GM18520 (cell line): ENCODE measurements around the gene CTBP2.

Source experiments
- ATAC-seq: cut with Tn5 transposase; IDR thresholded peaks from one replicate; pipeline ENCODE4 v1.9.1; 2021; ENCODE audit not compliant: unreplicated experiment

The CTBP2 gene

DNA sequence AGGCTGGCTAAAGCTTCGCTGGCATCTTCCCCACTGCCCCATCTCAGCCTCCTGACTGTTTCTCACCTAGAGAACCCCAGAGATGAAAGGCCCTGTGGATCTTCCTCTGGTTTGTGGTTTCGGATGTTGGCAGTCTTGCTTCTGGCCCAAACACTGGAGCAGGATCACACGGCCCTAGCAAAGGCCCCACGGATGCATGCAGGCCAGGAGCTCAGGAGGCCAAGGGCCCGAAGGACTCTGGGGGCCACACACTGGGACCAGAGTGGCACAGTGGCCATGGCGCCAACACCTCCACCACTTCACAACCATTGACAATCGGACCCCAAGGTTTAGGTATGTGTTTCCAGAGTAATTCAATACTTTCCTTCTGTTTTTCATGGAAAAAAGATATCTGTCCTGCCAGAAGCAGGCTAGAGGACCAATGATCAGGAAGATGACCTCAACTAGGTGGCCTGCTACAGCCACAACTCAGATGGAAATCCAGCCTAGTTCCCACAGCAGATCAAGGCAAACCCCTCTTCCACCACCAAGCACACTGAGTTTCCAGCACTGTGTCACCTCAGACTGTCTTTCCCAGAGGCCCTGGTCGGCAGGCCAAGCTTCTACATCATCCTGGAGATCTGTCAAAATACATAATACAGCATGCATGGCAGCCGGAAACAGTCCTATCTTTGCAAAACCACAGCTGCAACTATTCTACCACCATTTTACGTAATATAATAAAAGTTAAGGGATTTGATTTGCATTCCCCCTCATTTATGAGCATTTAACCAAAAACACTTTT is 53.0 kb downstream of the CTBP2 start:
- no peak for ATAC-seq

DNA sequence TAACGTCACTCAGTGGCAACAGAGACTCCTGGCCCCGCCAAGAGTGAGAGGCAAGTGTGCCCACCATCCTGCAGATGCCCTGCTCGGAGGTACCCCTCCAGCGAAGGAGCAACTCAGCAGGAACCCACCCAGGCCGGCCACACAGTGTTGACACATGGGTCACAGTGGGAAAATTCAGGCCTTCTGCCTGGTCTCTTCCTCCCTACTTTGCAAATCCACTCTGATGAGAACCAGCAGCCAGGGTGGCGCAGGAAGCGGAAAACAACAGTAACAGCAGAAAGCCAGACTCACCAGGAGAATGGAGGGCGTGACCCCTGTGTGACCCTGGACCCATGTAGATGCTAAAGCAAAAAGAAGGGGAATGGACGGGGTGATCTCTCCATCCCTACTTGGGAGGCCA is 53.8 kb downstream of the CTBP2 start:
- no peak for ATAC-seq

DNA sequence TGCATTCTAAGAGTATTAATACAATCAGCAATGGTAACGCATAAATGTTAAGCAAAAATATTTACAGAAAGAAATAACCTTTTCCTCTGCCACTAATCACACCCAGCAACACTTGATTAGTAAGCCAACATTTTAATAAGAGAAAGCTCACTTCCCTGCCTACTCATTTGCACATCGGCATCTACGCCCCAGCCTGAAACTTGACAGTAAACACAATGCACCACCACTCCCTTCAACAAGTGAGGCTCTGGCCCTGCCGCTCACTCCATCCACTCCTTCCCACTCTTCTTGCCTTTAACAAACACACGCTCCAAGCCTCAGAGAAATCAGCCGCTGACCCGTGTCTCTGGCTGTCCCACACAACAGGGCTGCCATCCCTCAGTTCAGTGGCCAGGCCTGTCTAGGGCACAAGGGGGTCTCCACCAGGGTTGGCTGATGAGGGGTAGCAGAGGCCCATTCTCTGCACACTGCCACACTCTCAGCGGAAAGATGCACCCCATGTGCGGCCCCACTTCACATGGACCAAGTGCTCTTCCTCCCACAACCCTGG is 54.6 kb downstream of the CTBP2 start:
- ATAC-seq, result no peak

DNA sequence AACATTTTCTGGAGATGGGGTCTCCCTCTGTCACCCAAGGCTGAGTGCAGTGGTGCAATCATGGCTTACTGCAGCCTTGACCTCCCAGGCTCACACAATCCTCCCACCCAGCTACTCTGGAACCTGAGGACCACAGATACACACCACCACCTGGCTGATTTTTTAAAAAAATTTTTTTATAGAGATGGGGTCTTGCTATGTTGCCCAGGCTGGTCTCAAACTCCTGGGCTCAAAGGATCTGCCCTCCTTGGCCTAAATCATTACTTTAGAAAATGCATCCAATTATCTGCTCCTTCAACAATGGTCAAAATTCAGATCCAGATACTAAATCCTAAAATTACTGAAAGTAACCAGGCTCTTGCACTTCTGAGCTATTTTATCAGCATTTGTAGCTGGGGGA is 55.2 kb downstream of the CTBP2 start:
- no peak for ATAC-seq

GRCh38 chr10:125104559-125104958 is 55.8 kb downstream of the CTBP2 start:
- no peak for ATAC-seq

- no peak for ATAC-seq
These were observed 56.4 kb downstream of the CTBP2 start for GRCh38 chr10:125103924-125104323.

DNA sequence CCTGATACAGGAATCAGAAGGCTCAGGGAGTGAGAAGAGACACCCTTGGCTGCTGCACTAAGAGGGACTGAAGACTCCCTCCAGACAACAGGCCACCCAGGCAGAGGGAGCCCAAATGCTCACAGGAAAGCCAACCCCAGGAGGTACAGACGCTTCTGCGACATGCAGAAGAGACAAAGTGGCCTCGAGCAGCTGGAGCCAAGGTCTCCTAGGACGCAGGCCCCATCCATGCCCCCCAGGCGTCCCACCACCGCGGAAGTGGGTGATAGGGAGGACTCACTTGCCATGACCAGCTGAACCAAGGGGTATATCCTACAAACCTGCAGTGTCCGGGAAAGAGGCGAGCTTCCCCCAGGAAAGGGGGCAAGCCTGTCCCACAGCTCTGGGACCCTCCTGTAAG is 56.9 kb downstream of the CTBP2 start:
- ATAC-seq, result no peak

DNA sequence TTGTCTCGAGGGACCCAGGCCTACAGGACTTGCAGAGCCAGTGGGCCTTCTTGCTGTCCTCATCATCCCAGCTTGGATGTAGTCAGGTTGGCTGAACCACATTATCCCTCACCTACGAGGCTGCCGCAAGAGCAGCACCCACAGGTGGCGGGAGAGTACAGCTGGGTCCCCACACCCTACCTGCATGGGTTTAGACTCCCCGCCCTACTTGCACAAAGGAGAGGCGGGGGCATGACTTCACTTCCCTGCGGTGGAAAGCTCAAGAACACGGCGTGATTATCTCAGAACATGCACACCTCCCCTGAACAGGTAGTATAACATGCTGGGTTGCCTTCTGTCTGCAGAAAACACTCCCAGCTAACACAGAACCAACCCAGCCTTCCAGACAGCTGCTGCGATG is 57.5 kb downstream of the CTBP2 start:
- ATAC-seq, result no peak

DNA sequence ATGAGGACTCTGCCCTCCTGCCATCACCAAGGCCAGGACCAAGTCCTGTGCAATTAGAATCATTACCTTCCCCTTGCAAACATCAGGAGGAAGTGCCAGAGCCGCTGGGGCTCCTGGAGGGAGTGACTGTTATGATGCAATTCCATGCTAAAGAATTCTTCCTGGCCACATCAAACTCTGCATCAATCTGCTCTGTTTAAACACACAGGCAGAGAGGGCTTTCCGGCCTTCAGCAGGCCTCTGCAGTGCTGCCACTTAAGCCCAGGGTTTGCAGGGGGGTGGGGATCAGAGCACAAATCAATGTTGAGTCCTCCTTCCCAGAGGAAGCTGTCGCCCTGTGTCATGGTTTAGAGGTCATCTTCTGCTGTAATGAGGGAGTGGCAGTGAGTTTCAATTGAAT is 58.1 kb downstream of the CTBP2 start:
- ATAC-seq, result no peak

DNA sequence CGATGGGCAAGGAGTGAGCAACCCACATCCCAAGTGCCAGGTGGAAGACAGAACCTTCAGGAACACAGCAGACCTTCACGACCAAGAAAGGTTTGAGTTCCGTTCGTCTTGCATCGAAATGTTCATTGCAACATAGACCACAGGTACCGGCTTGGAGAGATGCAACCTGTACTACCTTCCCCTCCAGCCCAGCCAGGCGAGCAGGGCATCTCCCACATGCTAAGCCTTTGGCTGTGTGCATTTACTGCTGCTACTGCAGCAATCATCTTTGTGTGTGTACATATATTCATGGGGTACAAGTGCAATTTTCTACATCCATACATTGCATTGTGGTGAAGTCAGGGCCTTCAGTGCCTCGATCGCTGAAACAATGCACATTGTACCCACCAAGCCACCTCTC is 58.8 kb downstream of the CTBP2 start:
- no peak for ATAC-seq

GRCh38 chr10:125101049-125101448 is 59.3 kb downstream of the CTBP2 start:
- no peak for ATAC-seq

DNA sequence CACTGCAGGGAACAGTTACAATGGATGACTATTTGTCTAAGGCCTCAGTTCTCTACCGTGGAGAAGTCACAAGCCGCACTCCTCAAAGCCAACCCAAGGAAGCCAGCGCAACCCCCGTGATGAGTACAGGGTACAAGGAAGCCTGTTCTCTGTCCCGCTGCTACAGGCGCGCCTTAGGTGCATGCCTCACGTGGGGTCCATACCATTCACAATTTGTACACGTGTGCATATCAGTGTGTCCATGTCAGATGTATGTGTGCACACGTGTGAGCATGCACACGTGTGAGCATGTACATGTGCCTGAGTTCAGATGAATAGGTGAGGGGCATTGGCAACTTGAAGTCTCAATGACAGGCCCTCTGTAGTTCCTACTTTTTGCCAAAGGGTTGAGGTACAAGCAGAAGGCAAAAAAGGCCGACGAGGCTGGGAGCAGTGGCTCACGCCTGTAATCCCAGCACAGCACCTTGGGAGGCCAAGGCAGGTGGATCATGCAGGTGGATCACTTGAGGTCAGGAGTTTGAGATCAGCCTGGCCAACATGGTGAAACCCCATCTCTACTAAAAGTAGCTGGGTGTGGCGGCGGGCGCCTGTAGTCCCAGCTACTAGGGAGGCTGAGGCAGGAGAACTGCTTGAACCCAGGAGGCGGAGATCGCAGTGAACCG is 62.8 kb downstream of the CTBP2 start:
- no peak for ATAC-seq

DNA sequence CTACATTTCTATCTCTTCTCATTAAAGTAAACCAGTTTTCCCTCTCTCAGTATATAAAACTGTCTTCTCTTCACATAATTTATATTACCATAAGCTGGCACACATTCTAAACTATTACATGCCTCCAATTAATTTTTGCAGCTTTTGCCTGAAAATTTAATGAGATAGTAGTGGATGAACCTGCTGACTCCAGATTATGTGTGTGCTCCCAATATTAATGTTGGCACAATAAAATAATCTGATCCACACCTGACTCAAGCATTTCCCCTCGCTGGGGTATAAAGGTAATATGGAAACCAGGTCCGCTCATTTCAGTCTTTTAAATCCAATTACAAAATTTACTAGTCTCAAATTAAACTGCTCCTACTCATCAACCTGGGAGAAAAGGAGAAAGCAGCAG is 63.4 kb downstream of the CTBP2 start:
- ATAC-seq, result no peak

- no peak for ATAC-seq
These were observed 64.0 kb downstream of the CTBP2 start for GRCh38 chr10:125096371-125096770.

- no peak for ATAC-seq
These were observed 64.6 kb downstream of the CTBP2 start for GRCh38 chr10:125095776-125096175.

GRCh38 chr10:125095228-125095627 is 65.1 kb downstream of the CTBP2 start:
- ATAC-seq, result no peak

- no peak for ATAC-seq
These were observed 65.6 kb downstream of the CTBP2 start for GRCh38 chr10:125094806-125095205.

DNA sequence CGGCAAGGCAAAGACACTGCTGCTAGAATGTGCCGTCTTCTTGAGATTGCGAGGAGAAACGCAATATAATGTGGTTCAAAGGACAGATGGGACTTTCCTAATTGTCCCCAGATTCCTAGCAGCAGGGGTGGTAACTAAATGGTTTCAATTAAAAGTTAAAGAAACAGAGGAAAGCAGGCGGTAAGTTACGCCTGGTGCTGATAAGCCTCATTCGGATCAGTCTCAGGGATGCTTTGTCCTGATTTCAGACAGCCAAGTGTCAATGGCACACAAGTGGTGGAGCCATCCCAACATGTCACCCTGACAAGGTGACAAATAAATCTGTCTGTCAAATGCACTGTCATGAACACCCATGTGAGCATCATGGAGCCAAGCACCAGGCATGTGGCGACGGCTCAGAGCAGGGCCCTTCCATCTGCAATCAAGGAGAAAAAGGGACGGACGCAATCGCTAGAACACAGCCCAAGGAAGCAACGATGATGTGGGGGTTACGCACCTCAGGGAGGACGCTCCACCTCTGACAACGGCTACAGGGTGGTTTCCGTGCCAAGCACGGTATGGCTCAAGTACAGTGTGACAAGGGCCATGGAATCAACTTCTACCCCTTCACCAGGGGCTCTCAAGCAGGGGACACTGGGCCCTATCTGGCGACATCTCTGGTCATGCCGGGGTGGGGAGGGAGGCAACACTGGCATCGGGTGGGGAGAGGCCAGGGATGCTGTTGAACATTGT is 66.2 kb downstream of the CTBP2 start:
- ATAC-seq, result no peak

GRCh38 chr10:125093199-125093973 is 67.0 kb downstream of the CTBP2 start:
- no peak for ATAC-seq

DNA sequence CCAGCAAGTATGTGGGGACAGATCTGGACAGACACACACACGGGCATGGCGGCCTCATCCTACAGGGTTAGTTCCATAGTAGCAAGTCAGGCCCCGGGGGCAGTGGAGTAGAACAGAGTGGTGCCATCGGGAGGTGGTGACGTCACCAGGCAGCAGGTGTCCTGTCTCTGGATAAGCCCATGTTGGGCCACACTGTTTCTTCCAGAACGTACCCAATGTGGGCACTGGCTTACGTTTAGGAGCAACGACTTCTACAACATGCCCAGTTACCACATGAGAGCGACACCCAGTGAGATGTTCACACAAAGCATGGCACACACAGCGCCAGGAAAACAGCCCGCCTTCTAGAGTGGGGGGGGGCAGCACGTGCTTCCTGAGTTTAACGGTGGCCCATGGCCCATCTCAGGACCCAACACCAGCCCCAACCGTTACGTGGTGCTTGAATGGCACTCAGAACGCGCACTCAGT is 67.8 kb downstream of the CTBP2 start:
- ATAC-seq, result no peak

GRCh38 chr10:125091891-125092290 is 68.5 kb downstream of the CTBP2 start:
- no peak for ATAC-seq
